OCI-LY7 (cell line): ENCODE measurements around the gene KCNK5. TPM values are rescaled to one million over a fixed set of nuclear protein-coding genes. Genes with fewer than 3 reads are reported as not detected.

Experiments used
- BruUV-seq: library from RNA; stranded (reverse); fragments of 400-500 nt; replicated peaks from 2 replicates; lab custom pipeline; 2021; lab: Mats Ljungman, UMichigan
- CTCF ChIA-PET: fragments of 300-600 bp; sonication (Branson Sonifier 250); formaldehyde crosslinking; loops from one replicate; lab custom pipeline; 2022; ENCODE audit warnings: antibody characterized with exemption; ENCODE audit not compliant: unreplicated experiment; lab: Charles Lee
- POLR2A ChIA-PET: fragments of 300-600 bp; sonication (Branson Sonifier 250); formaldehyde crosslinking; loops from one replicate; lab custom pipeline; 2022; ENCODE audit warnings: antibody characterized with exemption; lab: Charles Lee
- DNase-seq: peaks from one replicate; pipeline ENCODE4 v3.0.0-alpha.2; 2015; ENCODE audit warnings: low spot score
- H2AFZ ChIP-seq: fragments of 200-600 bp; sonication (generic), shearing (Covaris generic); 2 replicates; pipeline ENCODE4 v1.6.1; 2014; ENCODE audit warnings: mild to moderate bottlenecking, antibody characterized with exemption, low read length, moderate library complexity
- H3K27ac ChIP-seq: fragments of 200-600 bp; sonication (generic); 2 replicates; pipeline ENCODE4 v1.5.1; 2014; ENCODE audit warnings: mixed run types, low read depth, mild to moderate bottlenecking, moderate library complexity, low read length, inconsistent platforms; ENCODE audit not compliant: poor library complexity, severe bottlenecking
- H3K36me3 ChIP-seq: fragments of 200-600 bp; sonication (generic); 2 replicates; pipeline ENCODE4 v1.6.1; 2014; ENCODE audit warnings: mild to moderate bottlenecking, antibody characterized with exemption, low read length, moderate library complexity, mixed read lengths; ENCODE audit not compliant: insufficient read depth
- H3K4me1 ChIP-seq: fragments of 200-600 bp; sonication (generic); 2 replicates; pipeline ENCODE4 v1.5.1; 2014; ENCODE audit warnings: mild to moderate bottlenecking, low read length; ENCODE audit not compliant: insufficient read depth, poor library complexity, severe bottlenecking
- H3K4me2 ChIP-seq: fragments of 200-600 bp; sonication (generic); 2 replicates; pipeline ENCODE4 v1.6.1; 2014; ENCODE audit warnings: mild to moderate bottlenecking, low read length
- H3K4me3 ChIP-seq: fragments of 200-600 bp; sonication (generic); 2 replicates; pipeline ENCODE4 v1.5.1; 2014; ENCODE audit warnings: mild to moderate bottlenecking, low read depth, low read length; ENCODE audit not compliant: poor library complexity, severe bottlenecking
- H3K79me2 ChIP-seq: fragments of 200-600 bp; sonication (generic); 2 replicates; pipeline ENCODE4 v1.6.1; 2016; ENCODE audit warnings: low read depth, mild to moderate bottlenecking, low read length, moderate library complexity, mixed read lengths; ENCODE audit not compliant: insufficient read depth
- H3K9me2 ChIP-seq: fragments of 200-600 bp; sonication (generic); 2 replicates; pipeline ENCODE4 v1.6.1; 2016; ENCODE audit warnings: mild to moderate bottlenecking, low read length, mixed read lengths; ENCODE audit not compliant: insufficient read depth
- H3K9me3 ChIP-seq: fragments of 200-600 bp; sonication (generic); 2 replicates; pipeline ENCODE4 v1.6.1; 2014; ENCODE audit warnings: mild to moderate bottlenecking, mixed run types, low read length, mixed read lengths
- H4K20me1 ChIP-seq: fragments of 200-600 bp; sonication (generic); 2 replicates; pipeline ENCODE4 v1.6.1; 2014; ENCODE audit warnings: mild to moderate bottlenecking, antibody characterized with exemption, low read length, moderate library complexity, mixed read lengths; ENCODE audit not compliant: insufficient read depth
- CTCF ChIP-seq: fragments of 200-600 bp; sonication (generic); conservative IDR thresholded peaks from 2 replicates; pipeline ENCODE4 v1.5.1; 2014; ENCODE audit warnings: mild to moderate bottlenecking, antibody characterized with exemption, low read length, moderate library complexity, mixed read lengths
- EZH2phosphoT487 ChIP-seq: fragments of 200-600 bp; sonication (generic); IDR thresholded peaks from 2 replicates; pipeline ENCODE4 v1.6.1; 2018; ENCODE audit warnings: low read depth, borderline replicate concordance, mild to moderate bottlenecking, mixed run types, antibody characterized with exemption, low read length, moderate library complexity, mixed read lengths
- intact Hi-C: fragments of 100-400 bp; cut with micrococcal nuclease; formaldehyde crosslinking; loops from one replicate; pipeline ENCODE4 v1.10.0; 2022; ENCODE audit not compliant: unreplicated experiment
- total RNA-seq, 2 experiments: library from RNA; depleted of rRNA in 1 of 2; stranded (reverse); fragments of >200 nt in 1 of 2; shearing (Covaris generic) in 1 of 2; gene quantifications; 2 replicates each; pipeline ENCODE4 v1.2.3, GENCODE V29; 2014 to 2022

Gene KCNK5
- total RNA-seq, 2 experiments from 2014 or later = not detected

GRCh38 chr6:39197922-39198500 is 31.3 kb downstream of the KCNK5 start:
- BruUV-seq = no TSS peak
- CTCF ChIA-PET = no interaction called here

GRCh38 chr6:39197521-39197920 is 31.8 kb downstream of the KCNK5 start:
- CTCF ChIA-PET = no interaction called here
- POLR2A ChIA-PET = interaction anchor here (1.0 kb wide), 1 partner anchor 107 kb away, joined by 3 read pairs; no protein-coding TSS in a partner anchor
- no peak for TF ChIP-seq CTCF
- TF ChIP-seq EZH2phosphoT487 = no peak
- Histone ChIP-seq H3K27ac (no peak overlapping the region), H3K4me1 (peaks cover 13% of the 10 kb centered on the region), H4K20me1 (no peaks in the 10 kb centered on the region), H3K36me3 (no peaks in the 10 kb centered on the region), H3K4me2 (0 out of 2 replicates have a peak overlapping the region, but pooled peaks have one; percentile 1), H3K79me2 (no peaks in the 10 kb centered on the region), H3K4me3 (no peak overlapping the region), H3K9me2 (no peaks in the 10 kb centered on the region), H2AFZ (no peak overlapping the region), H3K9me3 (no peaks in the 10 kb centered on the region)
- intact Hi-C loops = no loop called here
- DNase-seq = peak; percentile 2
- no TSS peak for BruUV-seq

More at GRCh38 chr6:39197922-39198500, 31.3 kb downstream of the KCNK5 start:
- Histone ChIP-seq H3K4me1 (peaks cover 13% of the 10 kb centered on the region), H4K20me1 (no peaks in the 10 kb centered on the region), H3K79me2 (no peaks in the 10 kb centered on the region), H3K4me2 (0 out of 2 replicates have a peak overlapping the region, but pooled peaks have one; percentile 1), H3K27ac (no peak overlapping the region), H3K36me3 (no peaks in the 10 kb centered on the region), H3K9me3 (no peaks in the 10 kb centered on the region), H3K9me2 (no peaks in the 10 kb centered on the region), H2AFZ (no peak overlapping the region), H3K4me3 (no peak overlapping the region)
- peak; percentile 38 for DNase-seq
- POLR2A ChIA-PET = interaction anchor here (1.0 kb wide), 1 partner anchor 107 kb away, joined by 3 read pairs; no protein-coding TSS in a partner anchor
- intact Hi-C loops = no loop called here
- no peak for TF ChIP-seq CTCF
- no peak for TF ChIP-seq EZH2phosphoT487

- Histone ChIP-seq H4K20me1 (no peaks in the 10 kb centered on the region), H3K9me3 (no peaks in the 10 kb centered on the region), H3K4me3 (no peak overlapping the region), H3K36me3 (no peaks in the 10 kb centered on the region), H3K4me2 (no peak overlapping the region), H3K79me2 (no peaks in the 10 kb centered on the region), H3K9me2 (no peaks in the 10 kb centered on the region), H3K4me1 (peaks cover 13% of the 10 kb centered on the region), H2AFZ (no peak overlapping the region), H3K27ac (no peak overlapping the region)
- intact Hi-C loops = no loop called here
- CTCF ChIA-PET = no interaction called here
- DNase-seq = no peak
- BruUV-seq = no TSS peak
- no peak for TF ChIP-seq EZH2phosphoT487
- no peak for TF ChIP-seq CTCF
- POLR2A ChIA-PET = interaction anchor here (0.6 to 1.0 kb wide), 2 partner anchors 108 to 1131 kb away, joined by 3 read pairs; no protein-coding TSS in a partner anchor
Observed at GRCh38 chr6:39196673-39197091, 32.6 kb downstream of the KCNK5 start.
